HCT116 (cell line): ENCODE measurements around the gene PI16. TPM values are rescaled to one million over a fixed set of nuclear protein-coding genes. Genes with fewer than 3 reads are reported as not detected.

Experiments used
- ATAC-seq: fragments of 200-7000 bp; cut with Tn5 transposase; 2 replicates; pipeline ENCODE4 v1.9.1; 2020; ENCODE audit warnings: mild to moderate bottlenecking, moderate library complexity
- BruUV-seq: library from RNA; stranded (reverse); fragments of 400-500 nt; replicated peaks from 2 replicates; lab custom pipeline; 2021; lab: Mats Ljungman, UMichigan
- CTCF ChIA-PET: fragments of 300-600 bp; sonication (Branson Sonifier 250); formaldehyde crosslinking; loops from one replicate; lab custom pipeline; 2021; ENCODE audit warnings: antibody characterized with exemption; lab: Charles Lee
- POLR2A ChIA-PET: fragments of 300-600, 350-600 bp; sonication (Branson Sonifier 250); formaldehyde crosslinking; loops from one replicate; lab custom pipeline; 2021; ENCODE audit warnings: antibody characterized with exemption; lab: Charles Lee
- RAD21 ChIA-PET, 2 experiments: fragments of 300-600 bp; sonication (Branson Sonifier 250); formaldehyde crosslinking; loops; one replicate each; lab custom pipeline; 2023; ENCODE audit warnings: low total read pairs in 2 of 2; ENCODE audit not compliant: uncharacterized antibody in 2 of 2, unreplicated experiment in 2 of 2, low non-redundant PET in 1 of 2; lab: Charles Lee
- DNase-seq: peaks from one replicate; pipeline ENCODE4 v3.0.0-alpha.2; 2010; ENCODE audit warnings: low read depth, low spot score
- H2AFZ ChIP-seq: fragments of 200-600 bp; shearing (Covaris generic), sonication (generic); 2 replicates; pipeline ENCODE4 v1.6.1; 2017; ENCODE audit warnings: low read depth, mixed run types, mixed read lengths, antibody characterized with exemption, low read length; ENCODE audit not compliant: poor library complexity, severe bottlenecking
- H3K27ac ChIP-seq: 2 replicates; pipeline ENCODE4 v1.5.1; 2012; ENCODE audit warnings: low read depth, low read length
- H3K27me3 ChIP-seq: fragments of 200-600 bp; sonication (generic); 2 replicates; pipeline ENCODE4 v1.6.1; 2016; ENCODE audit warnings: mixed run types, low read length, mixed read lengths; ENCODE audit not compliant: insufficient read depth
- H3K36me3 ChIP-seq, 2 experiments: fragments of 200-500 bp in 1 of 2; fragments of 200-600 bp in 1 of 2; sonication (Bioruptor generic) in 1 of 2; sonication (generic) in 1 of 2; 2 replicates each; pipeline versions ENCODE4 v1.5.1 to v1.6.1; 2014 to 2016; ENCODE audit warnings: low read length in 2 of 2, inconsistent platforms in 1 of 2, mixed read lengths in 1 of 2, mixed run types in 1 of 2; ENCODE audit not compliant: insufficient read depth in 2 of 2, control insufficient read depth in 1 of 2
- H3K4me1 ChIP-seq, 2 experiments: fragments of 200-600 bp in 1 of 2; sonication (generic) in 1 of 2; 2 replicates each; pipeline versions ENCODE4 v1.5.1 to v1.6.1; 2012 to 2017; ENCODE audit warnings: low read length in 2 of 2, inconsistent platforms in 1 of 2, mild to moderate bottlenecking in 1 of 2, mixed read lengths in 1 of 2, mixed run types in 1 of 2, moderate library complexity in 1 of 2; ENCODE audit not compliant: insufficient read depth in 2 of 2, control insufficient read depth in 1 of 2
- H3K4me2 ChIP-seq: fragments of 200-600 bp; sonication (generic); 2 replicates; pipeline ENCODE4 v1.6.1; 2017; ENCODE audit warnings: mixed run types, low read length, mixed read lengths
- H3K4me3 ChIP-seq, 2 experiments: fragments of 200-600 bp in 1 of 2; sonication (generic) in 1 of 2; replicated peaks in 1 of 2; 2 replicates each; pipeline ENCODE4 v1.5.1; 2011 to 2016; ENCODE audit warnings: low read length in 2 of 2, control low read depth in 1 of 2, low read depth in 1 of 2, mild to moderate bottlenecking in 1 of 2, mixed read lengths in 1 of 2, mixed run types in 1 of 2
- H3K79me2 ChIP-seq: fragments of 200-600 bp; sonication (generic); 2 replicates; pipeline ENCODE4 v1.6.1; 2017; ENCODE audit warnings: mild to moderate bottlenecking, mixed run types, low read length, moderate library complexity, mixed read lengths; ENCODE audit not compliant: insufficient read depth
- H3K9ac ChIP-seq: fragments of 200-600 bp; sonication (generic); 2 replicates; pipeline ENCODE4 v1.6.1; 2016; ENCODE audit warnings: low read length, mixed read lengths
- H3K9me2 ChIP-seq: fragments of 200-600 bp; sonication (generic), shearing (Covaris generic); 2 replicates; pipeline ENCODE4 v1.6.1; 2017; ENCODE audit warnings: mixed run types, mild to moderate bottlenecking, moderate library complexity; ENCODE audit not compliant: insufficient read depth
- H3K9me3 ChIP-seq, 2 experiments: fragments of 200-500 bp in 1 of 2; fragments of 200-600 bp in 1 of 2; sonication (Bioruptor generic) in 1 of 2; sonication (generic) in 1 of 2; 2 replicates each; pipeline ENCODE4 v1.6.1; 2014 to 2017; ENCODE audit warnings: low read length in 2 of 2, mixed read lengths in 2 of 2, inconsistent platforms in 1 of 2, low read depth in 1 of 2, mild to moderate bottlenecking in 1 of 2, mixed run types in 1 of 2, moderate library complexity in 1 of 2; ENCODE audit not compliant: control insufficient read depth in 1 of 2, insufficient read depth in 1 of 2
- H4K20me1 ChIP-seq: fragments of 200-600 bp; sonication (generic), shearing (Covaris generic); 2 replicates; pipeline ENCODE4 v1.6.1; 2017; ENCODE audit warnings: mixed run types, mild to moderate bottlenecking, moderate library complexity; ENCODE audit not compliant: insufficient read depth
- ATF3 ChIP-seq: IDR thresholded peaks from 2 replicates; pipeline ENCODE4 v1.6.1; 2012
- CEBPB ChIP-seq: IDR thresholded peaks from 2 replicates; pipeline ENCODE4 v1.6.1; 2012; ENCODE audit warnings: low read depth
- CTCF ChIP-seq, 3 experiments: fragments of 200-600 bp in 1 of 3; sonication (generic) in 1 of 3; IDR thresholded peaks in 2 of 3; conservative IDR thresholded peaks in 1 of 3; 2 replicates each; pipeline ENCODE4 v1.5.1; 2012 to 2017; ENCODE audit warnings: low read depth in 2 of 3, low read length in 2 of 3, antibody characterized with exemption in 1 of 3, borderline replicate concordance in 1 of 3, control low read depth in 1 of 3, mild to moderate bottlenecking in 1 of 3, mixed read lengths in 1 of 3, mixed run types in 1 of 3, moderate library complexity in 1 of 3; ENCODE audit not compliant: insufficient read depth in 1 of 3
- ELF1 ChIP-seq: IDR thresholded peaks from 2 replicates; pipeline ENCODE4 v1.6.1; 2012; ENCODE audit warnings: low read depth, borderline replicate concordance
- EZH2 ChIP-seq: fragments of 200-600 bp; sonication (generic); IDR thresholded peaks from 2 replicates; pipeline ENCODE4 v1.6.1; 2017; ENCODE audit warnings: antibody characterized with exemption, mixed run types
- EZH2phosphoT487 ChIP-seq: fragments of 200-600 bp; IDR thresholded peaks from 2 replicates; pipeline ENCODE4 v1.6.1; 2018; ENCODE audit warnings: antibody characterized with exemption, borderline replicate concordance
- FOSL1 ChIP-seq: IDR thresholded peaks from 2 replicates; pipeline ENCODE4 v1.6.1; 2012; ENCODE audit warnings: low read depth
- JUND ChIP-seq: IDR thresholded peaks from 2 replicates; pipeline ENCODE4 v1.6.1; 2012
- MAX ChIP-seq: IDR thresholded peaks from 2 replicates; pipeline ENCODE4 v1.6.1; 2012
- POLR2A ChIP-seq: IDR thresholded peaks from 2 replicates; pipeline ENCODE4 v1.7.0; 2011; ENCODE audit warnings: borderline replicate concordance; ENCODE audit not compliant: insufficient read depth, insufficient read length; ENCODE audit errors: extremely low read depth
- POLR2AphosphoS5 ChIP-seq: IDR thresholded peaks from 2 replicates; pipeline ENCODE4 v1.6.1; 2011; ENCODE audit warnings: mild to moderate bottlenecking, low read depth, low read length, moderate library complexity
- SP1 ChIP-seq: IDR thresholded peaks from 2 replicates; pipeline ENCODE4 v1.6.1; 2012; ENCODE audit warnings: low read depth
- SRF ChIP-seq: IDR thresholded peaks from 2 replicates; pipeline ENCODE4 v1.6.1; 2012; ENCODE audit warnings: low read depth
- TCF7L2 ChIP-seq: IDR thresholded peaks from 2 replicates; pipeline ENCODE4 v1.7.0; 2011; ENCODE audit warnings: borderline replicate concordance, inconsistent platforms; ENCODE audit not compliant: insufficient read depth, insufficient read length; ENCODE audit errors: extremely low read depth
- YY1 ChIP-seq: IDR thresholded peaks from 2 replicates; pipeline ENCODE4 v1.6.1; 2011; ENCODE audit warnings: low read length, low read depth, moderate library complexity, mild to moderate bottlenecking; ENCODE audit not compliant: insufficient replicate concordance; ENCODE audit errors: extremely low read depth
- ZNF274 ChIP-seq: fragments of 200-500 bp; sonication (Bioruptor generic); IDR thresholded peaks from 2 replicates; pipeline ENCODE4 v1.6.1; 2014; ENCODE audit warnings: mild to moderate bottlenecking, low read depth, low read length, inconsistent platforms
- intact Hi-C: fragments of 100-400 bp; cut with micrococcal nuclease; formaldehyde crosslinking; loops from 2 replicates; pipeline ENCODE4 v1.10.0; 2022
- total RNA-seq: library from RNA; stranded (reverse); gene quantifications from one replicate; pipeline ENCODE4 v1.2.1, GENCODE V29; 2021; ENCODE audit not compliant: unreplicated experiment

Gene PI16
- total RNA-seq, 1 experiment from 2014 or later, result 0.59 TPM

- BruUV-seq, result no TSS peak
- Histone ChIP-seq H3K4me2 (no peak overlapping the region), H2AFZ (no peak overlapping the region), H3K9me2 (no peaks in the 10 kb centered on the region), H3K4me1 (no peaks in the 10 kb centered on the region), H3K9ac (no peak overlapping the region), H3K27me3 (no peaks in the 10 kb centered on the region), H3K79me2 (no peaks in the 10 kb centered on the region), H3K4me3 (no peak overlapping the region), H3K9me3 (no peaks in the 10 kb centered on the region), H3K27ac (no peak overlapping the region), H4K20me1 (no peaks in the 10 kb centered on the region), H3K36me3 (no peaks in the 10 kb centered on the region)
- DNase-seq (no peak), ATAC-seq (no peak)
- intact Hi-C loops, result no loop called here
- TF ChIP-seq ELF1 (no peak), TCF7L2 (no peak), POLR2A (no peak), JUND (no peak), ZNF274 (no peak), MAX (no peak), ATF3 (no peak), CTCF (IDR thresholded peaks at IDR 0.05 in 2 of 3, conservative IDR thresholded peaks at IDR 0.05 in 1 of 3; ENCODE audit: borderline replicate concordance in 1 of 3, insufficient read depth in 1 of 3, low read depth in 2 of 3, low read length in 2 of 3) (no peak), EZH2phosphoT487 (no peak), FOSL1 (no peak), SP1 (no peak), SRF (no peak), EZH2 (no peak), CEBPB (no peak), YY1 (no peak), POLR2AphosphoS5 (no peak)
- RAD21 ChIA-PET, result no interaction called here
- CTCF ChIA-PET, result no interaction called here
- POLR2A ChIA-PET, result no interaction called here
Measured at GRCh38 chr6:37010402-37010892, 55.9 kb downstream of the PI16 start.
